ENCODE data around the gene CHSY3.

DNA sequence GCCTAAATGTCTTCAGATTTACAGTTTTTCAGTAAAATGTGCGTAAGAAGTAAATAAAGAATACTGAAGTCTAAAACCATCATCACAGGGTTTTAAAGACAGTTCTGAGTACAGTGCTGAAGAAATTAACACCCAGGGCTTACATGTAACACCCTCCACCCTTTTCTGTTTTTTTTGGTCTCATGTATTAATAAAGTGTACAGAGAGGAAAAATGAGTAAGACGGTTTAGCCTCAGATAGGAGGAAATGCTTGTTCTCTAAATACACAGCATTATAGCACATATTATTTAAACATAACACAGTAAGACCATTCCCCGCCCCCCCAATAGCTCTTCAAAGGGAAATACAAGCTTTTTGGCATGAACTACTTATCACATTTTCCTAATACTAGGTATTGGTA, 119.3 kb downstream of the CHSY3 start:
- no peak for TF ChIP-seq ZBTB8A (tag by site-specific recombination; IDR thresholded peaks at IDR 0.05)
- TF ChIP-seq, protein P1, sequence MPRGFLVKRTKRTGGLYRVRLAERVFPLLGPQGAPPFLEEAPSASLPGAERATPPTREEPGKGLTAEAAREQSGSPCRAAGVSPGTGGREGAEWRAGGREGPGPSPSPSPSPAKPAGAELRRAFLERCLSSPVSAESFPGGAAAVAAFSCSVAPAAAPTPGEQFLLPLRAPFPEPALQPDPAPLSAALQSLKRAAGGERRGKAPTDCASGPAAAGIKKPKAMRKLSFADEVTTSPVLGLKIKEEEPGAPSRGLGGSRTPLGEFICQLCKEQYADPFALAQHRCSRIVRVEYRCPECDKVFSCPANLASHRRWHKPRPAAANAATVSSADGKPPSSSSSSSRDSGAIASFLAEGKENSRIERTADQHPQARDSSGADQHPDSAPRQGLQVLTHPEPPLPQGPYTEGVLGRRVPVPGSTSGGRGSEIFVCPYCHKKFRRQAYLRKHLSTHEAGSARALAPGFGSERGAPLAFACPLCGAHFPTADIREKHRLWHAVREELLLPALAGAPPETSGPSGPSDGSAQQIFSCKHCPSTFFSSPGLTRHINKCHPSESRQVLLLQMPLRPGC (tag by site-specific recombination; IDR thresholded peaks at IDR 0.05): no peak
- TF ChIP-seq, protein P2, sequence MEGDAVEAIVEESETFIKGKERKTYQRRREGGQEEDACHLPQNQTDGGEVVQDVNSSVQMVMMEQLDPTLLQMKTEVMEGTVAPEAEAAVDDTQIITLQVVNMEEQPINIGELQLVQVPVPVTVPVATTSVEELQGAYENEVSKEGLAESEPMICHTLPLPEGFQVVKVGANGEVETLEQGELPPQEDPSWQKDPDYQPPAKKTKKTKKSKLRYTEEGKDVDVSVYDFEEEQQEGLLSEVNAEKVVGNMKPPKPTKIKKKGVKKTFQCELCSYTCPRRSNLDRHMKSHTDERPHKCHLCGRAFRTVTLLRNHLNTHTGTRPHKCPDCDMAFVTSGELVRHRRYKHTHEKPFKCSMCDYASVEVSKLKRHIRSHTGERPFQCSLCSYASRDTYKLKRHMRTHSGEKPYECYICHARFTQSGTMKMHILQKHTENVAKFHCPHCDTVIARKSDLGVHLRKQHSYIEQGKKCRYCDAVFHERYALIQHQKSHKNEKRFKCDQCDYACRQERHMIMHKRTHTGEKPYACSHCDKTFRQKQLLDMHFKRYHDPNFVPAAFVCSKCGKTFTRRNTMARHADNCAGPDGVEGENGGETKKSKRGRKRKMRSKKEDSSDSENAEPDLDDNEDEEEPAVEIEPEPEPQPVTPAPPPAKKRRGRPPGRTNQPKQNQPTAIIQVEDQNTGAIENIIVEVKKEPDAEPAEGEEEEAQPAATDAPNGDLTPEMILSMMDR (tag by site-specific recombination; IDR thresholded peaks at IDR 0.05): no peak

All from HEK293 (cell line).